ENCODE results near the gene MAGI1.
"Not testable (repeated sequence)": the region's sequence is repeated elsewhere in the genome, so short reads cannot be mapped to it uniquely, and the experiment has no call there.

MAGI1 gene

DNA sequence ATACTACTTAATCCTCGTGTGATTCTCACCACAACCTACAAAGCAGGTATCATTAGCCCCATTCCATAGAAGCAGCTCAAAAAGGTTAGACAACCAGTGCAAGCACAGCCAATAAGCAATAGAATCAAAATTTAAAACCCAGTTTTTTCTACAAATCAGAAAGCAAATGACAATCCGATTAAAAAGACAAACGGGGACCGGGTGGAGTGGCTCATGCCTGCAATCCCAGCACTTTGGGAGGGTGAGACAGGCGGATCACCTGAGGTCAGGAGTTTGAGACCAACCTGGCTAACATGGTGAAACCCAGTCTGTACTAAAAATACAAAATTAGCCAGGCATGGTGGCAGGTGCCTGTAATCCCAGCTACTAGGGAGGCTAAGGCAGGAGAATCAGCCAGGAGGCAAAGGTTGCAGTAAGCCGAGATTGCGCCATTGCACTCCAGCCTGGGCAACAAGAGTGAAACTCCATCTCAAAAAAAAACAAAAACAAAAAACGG is 430.7 kb downstream of the MAGI1 start:
- not testable (repeated sequence) for DNase-seq

DNA sequence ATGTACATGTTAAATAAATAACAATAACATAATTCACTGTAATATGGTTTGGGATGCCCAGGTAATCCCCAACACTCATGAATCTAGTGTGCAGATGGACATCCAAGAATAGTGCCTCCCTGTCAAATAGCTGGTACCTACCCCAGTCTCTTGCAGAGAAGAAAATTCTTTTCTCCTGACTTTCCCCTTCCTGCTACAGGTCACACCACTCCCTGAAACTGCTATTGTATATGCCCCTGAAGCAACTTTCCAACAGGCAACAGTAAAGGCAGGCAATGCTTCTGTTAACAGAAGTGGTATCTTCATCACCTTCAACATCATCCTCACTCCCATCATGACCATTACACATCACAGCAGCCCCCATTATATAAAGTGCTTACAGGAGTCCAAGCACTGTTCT is 431.6 kb downstream of the MAGI1 start:
- DNase-seq, result no peak

- no peak for DNase-seq
Observed at GRCh38 chr3:65605876-65606432, 432.8 kb downstream of the MAGI1 start.

- DNase-seq, result no peak
Observed at GRCh38 chr3:65604863-65605526, 433.7 kb downstream of the MAGI1 start.

- no peak for DNase-seq
Observed at GRCh38 chr3:65603631-65604030, 435.1 kb downstream of the MAGI1 start.

- no peak for DNase-seq
Observed at GRCh38 chr3:65600888-65601287, 437.8 kb downstream of the MAGI1 start.

- no peak for DNase-seq
Observed at GRCh38 chr3:65597952-65598413, 440.7 kb downstream of the MAGI1 start.

- peak; percentile 98 for DNase-seq
Observed at GRCh38 chr3:65597226-65597951, 441.3 kb downstream of the MAGI1 start.

DNA sequence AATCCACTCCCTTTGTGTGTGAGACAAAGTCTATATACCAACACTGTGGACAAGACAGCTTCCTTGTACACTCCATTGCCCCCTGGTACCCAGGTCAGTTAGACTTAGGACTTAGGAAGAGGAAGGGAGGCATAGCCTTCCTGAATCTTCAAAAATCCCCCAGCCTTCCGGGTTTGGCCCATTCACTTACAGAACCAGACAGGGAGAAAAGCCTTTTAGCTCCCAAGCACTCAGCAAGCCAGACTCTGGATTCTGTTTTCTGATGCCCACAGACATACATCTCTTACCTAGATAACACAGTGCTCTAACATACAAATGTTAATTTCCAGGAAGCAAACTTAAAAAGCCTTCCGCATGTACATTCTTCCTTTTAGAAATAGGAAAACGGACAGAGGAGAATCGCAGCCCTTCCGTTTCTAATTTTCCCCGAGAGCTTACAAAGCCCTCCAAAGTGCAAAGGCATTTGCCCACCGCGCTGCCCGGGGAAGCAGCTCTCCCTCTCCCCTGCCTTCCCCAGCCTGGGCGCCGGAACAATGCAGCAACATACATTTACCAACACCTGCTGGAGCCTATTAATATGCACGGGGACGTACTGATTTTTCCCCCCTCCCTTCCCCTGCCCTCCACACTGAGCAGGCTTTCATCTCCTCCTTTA is 442.0 kb downstream of the MAGI1 start:
- DNase-seq, result no peak

DNA sequence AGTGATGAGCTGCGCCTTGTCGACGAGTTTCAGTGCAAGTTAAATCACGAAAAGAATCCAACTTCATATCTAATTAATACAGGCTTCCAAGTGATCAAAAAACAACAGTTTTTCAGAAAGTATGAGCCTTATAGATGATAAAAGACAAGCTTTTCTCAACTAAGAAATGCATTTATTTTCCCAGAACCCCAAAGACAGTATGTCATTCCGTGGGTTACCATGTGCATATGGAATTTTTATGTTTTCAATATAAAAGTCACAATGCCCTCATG is 442.8 kb downstream of the MAGI1 start:
- DNase-seq, result no peak

DNA sequence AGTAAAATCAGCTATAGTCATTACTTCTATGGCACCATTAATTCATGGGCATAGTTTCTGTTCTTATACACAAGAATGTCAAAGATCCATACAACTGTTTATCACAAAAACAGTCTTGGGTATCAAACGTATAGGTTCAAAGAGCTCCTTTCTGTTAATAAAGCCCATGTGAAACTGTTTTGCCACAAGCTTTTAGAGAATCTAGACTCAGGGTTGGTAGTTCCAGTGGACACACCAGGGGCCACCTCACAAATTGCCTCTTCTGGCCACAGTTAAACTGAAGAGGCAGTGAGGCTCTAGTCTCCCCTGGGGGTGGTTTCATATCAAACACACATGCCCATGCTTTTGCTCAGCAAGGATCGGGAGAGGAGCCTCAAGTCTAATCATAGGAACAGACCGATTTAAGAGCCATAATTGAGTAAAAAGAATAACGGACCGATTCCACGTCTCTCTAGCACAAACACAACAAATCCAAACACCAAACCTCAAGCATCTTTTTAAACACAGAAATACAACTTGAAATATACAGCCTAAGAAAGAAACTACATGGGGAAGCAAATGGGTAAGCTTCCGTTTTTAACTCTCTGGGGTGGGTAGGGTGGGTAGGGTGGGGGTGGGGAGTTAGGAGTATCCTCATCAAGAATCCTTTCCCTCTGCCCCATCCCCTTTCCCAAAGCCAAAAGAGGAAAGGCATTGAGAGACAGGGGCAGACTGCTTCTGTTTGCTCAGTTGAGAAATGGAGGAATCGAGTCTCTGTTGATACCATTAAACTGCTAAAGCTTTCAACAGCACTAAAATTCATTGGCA is 443.3 kb downstream of the MAGI1 start:
- no peak for DNase-seq

GRCh38 chr3:65593780-65594752 is 444.7 kb downstream of the MAGI1 start:
- no peak for DNase-seq

DNA sequence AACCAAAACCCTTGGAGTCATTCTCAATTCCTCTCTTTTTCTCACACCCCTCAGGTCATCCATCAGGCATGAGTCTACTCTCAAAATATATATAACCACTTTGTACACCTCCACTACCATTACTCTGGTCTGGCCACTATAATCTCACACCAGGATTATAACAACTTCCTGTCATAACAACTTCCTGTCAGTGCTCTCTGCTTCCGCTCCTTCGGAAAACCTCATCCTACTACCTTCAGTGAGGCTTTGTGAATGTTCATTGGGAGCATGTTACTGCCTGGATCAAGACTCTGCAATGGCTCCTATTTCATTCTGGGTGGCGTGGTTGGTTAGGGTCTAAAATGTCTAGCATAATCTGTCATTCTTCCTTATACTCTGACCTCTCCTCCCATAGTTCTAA is 447.4 kb downstream of the MAGI1 start:
- DNase-seq, result no peak

GRCh38 chr3:65588884-65589283 is 449.8 kb downstream of the MAGI1 start:
- DNase-seq, result no peak

- DNase-seq, result no peak
Observed at GRCh38 chr3:65587650-65588439, 450.9 kb downstream of the MAGI1 start.

- DNase-seq, result no peak
Observed at GRCh38 chr3:65584913-65585312, 453.8 kb downstream of the MAGI1 start.

DNA sequence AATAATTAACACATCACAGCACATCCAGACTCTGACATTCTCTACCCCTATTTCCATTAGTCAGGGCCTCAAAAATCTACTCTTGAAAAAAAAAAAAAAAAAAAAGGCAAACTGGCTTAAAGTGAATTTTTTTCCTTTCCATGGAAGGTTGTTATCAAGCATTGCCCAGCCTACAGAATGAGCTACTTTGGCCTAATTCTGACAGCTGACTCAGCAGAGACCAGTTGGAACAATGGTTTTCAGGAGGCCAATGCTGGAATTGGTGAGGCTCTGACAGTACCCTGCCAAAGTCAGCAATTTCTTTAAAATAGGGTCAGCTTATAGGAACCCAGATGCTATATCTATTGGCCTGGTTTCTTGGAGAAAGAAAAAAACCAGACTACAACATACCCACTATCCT is 454.7 kb downstream of the MAGI1 start:
- DNase-seq, result no peak

DNA sequence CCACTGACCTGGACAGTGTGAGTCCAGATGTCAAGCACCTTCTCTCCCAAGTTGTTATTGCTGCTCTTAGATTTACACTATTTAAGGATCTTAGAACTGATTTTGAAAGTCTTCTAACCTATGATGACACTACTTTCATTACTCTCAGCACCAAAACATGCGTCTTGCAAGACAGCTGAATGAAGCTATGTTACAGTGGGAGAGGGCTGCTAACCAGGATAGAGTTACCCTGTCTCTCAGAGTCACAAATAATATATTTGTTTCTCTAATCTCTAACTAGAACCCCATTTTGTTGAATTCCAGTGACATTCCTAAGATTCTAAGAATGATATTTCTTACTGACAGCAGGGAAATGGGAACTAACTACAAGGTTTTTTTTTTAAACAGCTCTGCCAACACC is 455.5 kb downstream of the MAGI1 start:
- no peak for DNase-seq

- no peak for DNase-seq
Observed at GRCh38 chr3:65582012-65582717, 456.6 kb downstream of the MAGI1 start.

- DNase-seq, result no peak
Observed at GRCh38 chr3:65581313-65581712, 457.4 kb downstream of the MAGI1 start.

Data from islet precursor cell (in vitro differentiated cells).